HG02943 (cell line): Measurements from ENCODE around the gene LINGO3.
A peak's percentile ranks its signal among the peaks of the same experiment; 100 is the strongest.

Experiments used
- ATAC-seq: cut with Tn5 transposase; IDR thresholded peaks from one replicate; pipeline ENCODE4 v1.9.1; 2021; ENCODE audit warnings: mild to moderate bottlenecking, low read depth, moderate library complexity; ENCODE audit not compliant: unreplicated experiment

The LINGO3 gene

GRCh38 chr19:2328401-2329148 is 20.6 kb upstream of the LINGO3 start, which contains the start of the genes LSM7 and SPPL2B:
LSM7 (minus strand) TSS chr19:2328586; CDS start chr19:2328566, 20 bp downstream.
SPPL2B (plus strand) TSS chr19:2328684; CDS start chr19:2328710, 26 bp downstream.
- peak; percentile 43 for ATAC-seq

- ATAC-seq, result no peak
Measured at GRCh38 chr19:2327773-2328400, 19.9 kb upstream of the LINGO3 start.

- no peak for ATAC-seq
Measured at GRCh38 chr19:2326699-2327360, 18.9 kb upstream of the LINGO3 start.

- ATAC-seq, result no peak
Measured at GRCh38 chr19:2325281-2326046, 17.5 kb upstream of the LINGO3 start.

DNA sequence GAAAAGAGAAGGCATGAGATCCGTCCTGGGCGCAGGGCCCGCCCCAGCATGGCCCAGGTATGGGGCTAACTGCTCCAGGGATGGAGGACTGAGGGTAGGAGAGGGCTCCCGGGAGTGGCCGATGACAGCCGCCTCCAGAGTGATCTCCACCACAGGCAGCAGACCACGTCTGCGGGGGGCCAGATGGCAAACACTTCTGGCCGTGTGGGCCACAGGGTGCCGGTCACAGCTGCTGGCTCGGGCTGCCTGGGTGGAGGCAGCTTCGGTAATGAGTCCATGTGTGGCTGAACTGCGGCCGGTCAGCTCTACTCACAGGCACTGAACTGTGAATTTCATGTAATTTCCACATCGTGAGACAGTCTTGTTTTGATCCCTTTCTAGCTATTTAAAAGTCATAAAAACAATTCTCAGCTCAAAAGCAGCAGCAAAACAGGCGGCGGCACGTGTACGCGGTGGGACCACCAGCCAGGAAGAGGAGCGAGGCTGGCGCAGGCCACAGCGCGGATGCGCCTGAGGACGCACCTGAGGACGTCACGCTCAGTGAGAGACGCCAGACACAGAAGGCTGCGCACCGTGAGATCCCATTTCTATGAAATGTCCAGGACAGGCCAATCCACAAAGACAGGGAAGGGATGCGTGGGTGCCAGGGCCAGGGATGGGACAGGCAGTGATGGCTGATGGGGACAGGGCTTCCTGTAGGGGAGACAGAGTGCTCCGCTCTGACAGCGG is 16.4 kb upstream of the LINGO3 start:
- no peak for ATAC-seq

DNA sequence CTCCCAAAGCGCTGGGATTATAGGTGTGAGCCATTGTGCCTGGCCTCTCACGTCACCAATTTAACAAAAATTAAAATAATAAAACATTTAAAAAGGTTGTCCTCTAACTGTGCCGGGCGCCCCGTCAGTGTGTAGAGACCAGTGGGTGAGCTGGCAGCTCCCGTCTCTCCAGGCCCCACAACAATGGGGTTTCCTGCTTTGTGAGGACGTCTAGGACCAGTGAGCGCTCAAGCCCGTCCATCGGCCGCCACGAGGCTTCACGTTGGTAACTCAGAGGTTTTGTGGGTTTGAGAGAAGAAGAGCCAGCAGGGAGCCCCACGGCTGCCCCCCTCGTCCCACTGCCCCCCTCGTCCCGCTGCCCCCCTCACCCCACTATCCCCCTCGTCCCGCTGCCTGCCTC is 15.8 kb upstream of the LINGO3 start:
- no peak for ATAC-seq

DNA sequence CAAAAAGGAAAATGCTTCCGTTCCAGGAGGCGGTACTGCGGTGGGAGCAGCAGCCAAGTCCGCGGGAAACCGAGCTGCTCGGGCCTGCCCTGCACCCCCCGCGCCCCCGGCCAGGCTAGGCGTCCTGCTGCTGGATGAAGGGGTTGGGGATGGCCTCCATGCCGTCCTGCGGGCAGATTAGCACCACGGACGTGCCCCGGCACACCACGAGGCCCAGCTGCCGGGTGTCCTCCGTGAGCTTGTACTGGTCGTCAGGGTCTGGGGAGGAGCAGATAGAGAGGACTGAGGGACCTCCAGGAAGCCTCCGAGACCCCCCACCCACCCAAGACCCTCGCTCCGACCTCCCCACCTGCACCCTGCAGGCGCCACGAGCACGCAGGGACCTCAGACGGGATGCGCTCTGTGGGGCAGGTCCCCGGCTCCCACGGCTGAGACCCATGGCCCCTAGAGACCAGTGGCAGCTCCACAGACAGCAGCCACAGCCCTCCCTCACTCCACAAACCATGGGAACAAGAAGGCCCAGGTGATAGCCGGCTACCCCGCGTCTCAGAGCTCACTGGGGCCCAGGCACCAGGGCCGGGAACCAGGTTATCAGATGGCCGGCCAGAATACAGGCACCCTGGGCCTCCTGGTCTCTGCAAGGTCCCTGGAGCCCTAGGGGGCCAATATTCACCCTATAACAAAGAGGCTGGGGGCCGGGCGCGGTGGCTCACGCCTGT is 13.8 kb upstream of the LINGO3 start:
- ATAC-seq, result no peak

- ATAC-seq, result no peak
Measured at GRCh38 chr19:2320939-2321338, 13.0 kb upstream of the LINGO3 start.

- ATAC-seq, result no peak
Measured at GRCh38 chr19:2320049-2320448, 12.1 kb upstream of the LINGO3 start.

DNA sequence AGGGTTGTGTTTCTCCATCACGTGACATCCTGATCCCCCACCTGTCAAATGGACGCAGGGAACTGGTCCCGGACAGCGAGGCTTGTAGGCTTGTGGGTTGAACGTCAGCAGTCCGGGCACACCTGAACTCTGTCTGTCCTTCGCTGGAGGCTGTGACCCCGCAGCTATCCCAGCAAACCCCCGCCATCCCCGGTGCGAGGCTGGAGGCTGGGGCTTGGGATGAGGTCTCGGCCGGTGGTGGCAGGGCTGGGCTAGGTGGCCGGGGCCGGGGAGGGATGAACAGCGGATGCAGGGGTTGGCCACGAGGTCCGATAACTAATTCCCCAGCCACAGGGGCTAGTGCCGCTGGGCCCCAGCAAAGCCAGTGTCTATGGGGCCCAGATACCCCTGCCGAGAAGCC is 11.6 kb upstream of the LINGO3 start:
- ATAC-seq, result no peak

- no peak for ATAC-seq
Measured at GRCh38 chr19:2318923-2319322, 11.0 kb upstream of the LINGO3 start.

- no peak for ATAC-seq
Measured at GRCh38 chr19:2317756-2318155, 9.8 kb upstream of the LINGO3 start.

DNA sequence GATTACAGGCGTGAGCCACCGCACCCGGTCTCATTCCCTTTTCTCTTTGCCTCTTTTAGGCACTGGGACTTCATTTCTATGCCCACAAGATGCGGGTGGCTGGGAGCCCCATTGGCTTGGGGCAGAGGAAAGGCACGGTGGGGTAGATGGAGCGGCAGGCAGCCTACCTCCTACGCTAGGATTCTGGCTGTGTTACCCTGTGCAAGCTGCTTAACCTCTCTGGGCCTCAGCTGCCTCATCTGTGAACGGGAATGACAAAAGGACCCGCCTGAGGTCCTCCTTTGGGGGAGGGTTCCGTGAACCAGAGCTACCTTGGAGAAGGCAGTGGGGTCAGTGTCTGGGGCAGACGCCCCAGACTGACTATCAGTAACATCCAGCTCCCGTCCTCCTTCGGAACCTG is 9.3 kb upstream of the LINGO3 start:
- no peak for ATAC-seq

DNA sequence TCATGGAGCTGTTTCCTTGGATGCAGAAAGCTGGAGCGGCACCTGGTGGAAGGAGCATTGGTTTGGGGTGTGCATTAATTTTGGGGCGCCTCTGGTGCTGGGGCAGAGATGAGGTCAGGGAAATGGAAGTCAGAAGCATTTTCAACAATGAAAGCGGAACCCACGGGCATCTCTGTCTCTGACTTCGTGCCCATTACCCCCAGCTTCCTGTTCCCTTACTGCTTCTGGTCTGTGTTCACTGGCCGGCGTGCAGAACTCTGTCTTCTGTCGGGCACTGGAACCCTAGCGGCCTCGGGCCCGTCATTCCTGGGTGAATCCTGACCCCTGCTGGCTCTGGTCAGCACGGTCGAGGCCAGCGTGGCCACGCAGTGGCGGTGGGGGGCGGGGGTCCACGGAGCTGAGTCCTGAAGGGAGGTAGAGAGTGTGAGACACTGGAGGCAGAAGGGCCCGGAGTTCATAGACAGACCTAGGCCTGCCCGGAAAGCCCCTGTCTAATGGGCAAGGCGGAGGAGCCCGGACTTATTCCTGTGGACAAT is 7.9 kb upstream of the LINGO3 start:
- no peak for ATAC-seq

- no peak for ATAC-seq
Measured at GRCh38 chr19:2315121-2315817, 7.3 kb upstream of the LINGO3 start.

DNA sequence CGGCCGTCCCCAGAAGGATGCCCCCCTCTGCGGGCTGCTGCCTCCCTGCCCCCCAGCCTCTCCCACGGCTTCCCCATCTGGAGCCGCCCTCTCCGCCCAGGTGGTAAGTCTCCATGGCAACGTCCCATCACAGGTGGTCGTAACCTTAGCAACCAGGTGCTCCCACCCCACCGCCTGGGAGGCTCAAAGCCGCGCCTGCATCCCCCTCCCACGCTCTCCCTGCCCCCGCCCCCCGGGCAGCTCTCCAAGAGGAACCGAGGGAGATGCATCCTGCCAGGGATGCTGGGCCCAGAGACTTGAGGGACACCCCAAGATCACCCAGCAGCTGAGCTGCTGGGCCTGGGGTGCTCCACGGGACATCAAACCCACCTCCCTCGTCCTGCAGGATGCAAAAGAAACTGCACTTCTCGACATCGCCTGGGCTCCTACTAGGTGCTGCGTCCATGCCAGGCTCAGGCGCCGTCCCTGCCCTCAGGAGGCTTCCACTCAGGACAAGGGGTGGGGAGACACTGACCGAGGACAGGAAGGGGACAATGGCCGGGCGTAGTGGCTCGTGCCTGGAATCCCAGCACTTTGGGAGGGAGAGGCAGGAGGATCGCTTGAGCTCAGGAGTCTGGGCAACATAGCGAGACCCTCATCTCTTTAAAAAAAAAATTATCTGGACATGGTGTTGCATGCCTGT is 5.0 kb upstream of the LINGO3 start:
- no peak for ATAC-seq

DNA sequence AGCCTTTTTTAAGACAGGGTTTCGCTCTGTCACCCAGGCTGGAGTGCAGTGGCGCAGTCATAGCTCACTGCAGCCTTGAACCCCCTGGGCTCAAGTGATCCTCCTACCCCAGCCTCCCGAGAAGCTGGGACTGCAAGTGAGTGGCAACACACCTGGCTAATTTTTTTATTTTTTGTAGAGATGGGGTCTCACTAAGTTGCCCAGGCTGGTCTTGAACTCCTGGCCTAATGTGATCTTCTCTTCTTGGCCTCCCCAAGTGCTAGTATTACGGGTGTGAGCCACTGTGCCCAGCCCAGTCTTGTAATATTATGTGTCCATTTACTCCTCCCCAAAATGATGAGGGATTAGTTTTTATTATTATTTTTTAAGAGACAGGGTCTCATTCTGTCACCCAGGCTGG is 3.1 kb upstream of the LINGO3 start:
- no peak for ATAC-seq

DNA sequence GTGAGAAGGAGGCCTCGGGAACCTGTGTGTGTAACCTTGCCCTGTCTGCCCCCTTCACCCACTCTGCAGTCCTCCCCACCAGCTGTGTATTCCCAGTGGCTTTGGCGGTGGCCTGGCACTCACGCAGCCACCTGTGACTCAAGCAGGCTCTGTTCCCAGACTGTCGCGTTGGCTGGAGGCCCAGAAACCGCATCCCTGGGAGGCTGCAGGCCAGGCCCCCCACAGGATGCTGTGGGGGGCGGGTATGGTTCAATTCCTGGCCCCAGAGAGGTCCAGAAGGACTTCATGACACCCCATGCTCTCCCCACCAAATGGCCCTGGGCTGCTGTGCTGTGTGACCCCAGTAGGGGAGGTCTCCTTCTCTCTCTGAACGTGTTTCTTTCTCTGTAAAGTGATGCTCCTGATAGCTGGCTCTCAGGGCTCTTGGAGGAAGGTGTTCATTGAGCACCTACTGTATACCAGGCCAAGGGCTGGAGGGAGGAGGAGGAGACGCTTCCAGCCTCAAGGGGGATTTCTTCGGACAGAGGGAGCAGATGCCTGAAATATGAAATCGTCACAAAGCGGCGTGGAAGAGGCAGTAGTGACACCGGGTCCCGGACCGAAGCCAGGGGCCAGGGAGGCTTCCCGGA is 1.9 kb upstream of the LINGO3 start:
- no peak for ATAC-seq
